ENCODE results near the gene RTN4R.

GRCh38 chr22:20225693-20225966 is 42.5 kb downstream of the RTN4R start:
- TF ChIP-seq POLR2AphosphoS5 (IDR thresholded peaks at IDR 0.05; ENCODE audit: low read depth, low read length) (no peak), TAF1 (IDR thresholded peaks at IDR 0.05; ENCODE audit: low read depth, low read length) (no peak), POLR2A (IDR thresholded peaks at IDR 0.05; ENCODE audit: low read depth, low read length) (no peak), SPI1 (IDR thresholded peaks at IDR 0.05; ENCODE audit: low read depth, low read length) (no peak), PAX5 (IDR thresholded peaks at IDR 0.05; ENCODE audit: insufficient read depth, low read length, severe bottlenecking) (no peak)
